ENCODE data around the gene RAB3C.

The RAB3C gene

DNA sequence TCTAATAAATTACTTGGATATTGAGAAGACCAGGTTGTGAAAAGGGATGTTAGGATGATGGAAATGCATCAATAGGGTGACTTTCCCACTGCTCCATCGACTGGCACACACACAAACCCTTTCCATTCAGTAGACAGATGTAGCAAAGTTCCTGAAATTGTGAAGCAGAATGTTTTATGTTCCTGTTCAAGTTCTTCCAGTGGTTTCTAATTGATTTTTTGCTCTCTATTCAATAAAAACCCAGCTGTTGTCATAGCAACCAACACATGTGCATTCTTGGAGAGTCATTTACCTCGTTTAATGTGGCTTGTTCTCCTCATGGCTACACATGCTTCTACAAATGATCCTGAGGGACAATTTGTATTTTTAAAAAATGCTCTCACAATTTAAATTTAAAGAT is 244.6 kb downstream of the RAB3C start:
- DNase-seq (ENCODE audit: low read depth) = no peak

DNA sequence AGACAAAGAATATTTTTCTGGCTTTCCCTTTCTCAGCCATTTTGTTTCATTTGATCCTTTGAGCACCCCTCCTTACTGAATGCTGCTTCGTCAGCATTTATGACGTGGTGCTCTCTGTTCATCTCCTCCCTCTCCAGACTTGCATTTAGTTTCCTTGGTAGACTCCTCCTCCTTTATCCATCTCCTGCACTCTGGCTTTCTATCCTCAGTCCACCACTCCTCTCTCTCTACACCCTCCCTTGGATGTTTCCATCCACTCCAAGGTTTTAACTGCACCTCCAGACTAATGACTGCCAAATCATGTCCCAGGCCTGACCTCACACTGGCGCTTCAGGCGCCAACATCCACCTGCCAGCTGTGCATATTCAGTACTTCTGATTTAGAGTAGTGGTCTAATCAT is 245.4 kb downstream of the RAB3C start:
- no peak for DNase-seq (ENCODE audit: low read depth)

DNA sequence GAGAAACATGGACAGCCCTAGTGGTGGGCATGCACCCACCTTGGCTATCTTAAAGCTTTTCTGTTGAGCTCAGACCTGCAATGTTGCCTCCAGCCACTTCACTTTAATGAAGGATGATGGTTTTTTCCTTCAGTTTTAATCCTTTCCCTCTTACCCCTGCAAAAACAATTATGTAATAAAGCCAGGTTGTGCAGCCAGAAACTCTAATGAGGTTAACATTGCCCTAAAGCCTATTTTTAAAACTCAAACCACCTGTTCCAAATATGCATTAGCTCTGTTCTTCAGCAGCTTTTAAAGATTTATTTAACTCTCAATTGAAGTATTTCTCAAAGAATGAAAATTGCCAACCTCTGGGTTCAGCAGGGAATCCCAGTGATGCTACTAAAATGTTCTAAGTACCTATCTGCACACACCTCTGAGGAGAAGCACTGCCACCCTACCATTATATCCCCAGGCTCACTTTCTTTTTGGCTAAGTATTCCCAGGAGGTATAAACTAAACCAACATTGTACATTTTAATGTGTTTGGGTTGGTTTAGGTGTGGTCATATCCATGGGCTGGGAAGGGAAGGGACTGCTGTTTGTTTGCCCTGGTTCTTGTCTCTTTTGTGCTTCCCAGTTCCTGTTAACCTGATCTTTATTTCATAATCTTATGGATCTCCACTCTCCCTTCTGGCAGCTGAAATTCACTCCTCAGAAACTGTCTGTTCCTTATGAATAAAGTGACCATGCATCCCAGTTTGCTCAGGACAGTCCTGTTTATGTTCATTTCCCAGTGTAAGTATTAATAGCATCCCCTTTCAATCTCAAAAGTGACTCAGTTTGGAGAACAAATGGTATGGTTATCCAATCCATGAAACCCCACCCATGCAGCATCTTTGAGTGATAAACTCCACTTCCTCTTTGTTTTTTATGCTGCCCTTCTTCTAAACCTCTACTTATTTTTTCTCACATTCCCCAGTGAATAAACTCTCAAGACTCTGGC is 251.7 kb downstream of the RAB3C start:
- DNase-seq (ENCODE audit: low read depth) = no peak

DNA sequence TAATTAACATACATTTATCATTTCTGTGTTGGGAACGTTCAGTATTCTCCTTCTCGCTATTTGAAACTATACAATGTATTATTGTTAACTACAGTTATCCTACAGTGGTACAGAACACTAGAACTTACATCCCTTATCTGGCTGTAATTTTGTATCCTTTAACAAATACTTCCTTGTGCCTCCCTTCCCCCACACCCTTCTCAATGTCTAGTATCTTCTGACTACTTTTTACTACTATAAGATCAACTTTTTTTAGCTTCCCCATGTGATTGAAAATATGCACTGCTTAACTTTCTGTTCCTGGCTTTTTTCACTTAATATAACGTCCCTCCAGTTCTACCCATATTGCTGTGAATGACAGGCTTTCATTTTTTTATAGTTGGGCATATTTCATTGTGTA is 253.5 kb downstream of the RAB3C start:
- no peak for DNase-seq (ENCODE audit: low read depth)

DNA sequence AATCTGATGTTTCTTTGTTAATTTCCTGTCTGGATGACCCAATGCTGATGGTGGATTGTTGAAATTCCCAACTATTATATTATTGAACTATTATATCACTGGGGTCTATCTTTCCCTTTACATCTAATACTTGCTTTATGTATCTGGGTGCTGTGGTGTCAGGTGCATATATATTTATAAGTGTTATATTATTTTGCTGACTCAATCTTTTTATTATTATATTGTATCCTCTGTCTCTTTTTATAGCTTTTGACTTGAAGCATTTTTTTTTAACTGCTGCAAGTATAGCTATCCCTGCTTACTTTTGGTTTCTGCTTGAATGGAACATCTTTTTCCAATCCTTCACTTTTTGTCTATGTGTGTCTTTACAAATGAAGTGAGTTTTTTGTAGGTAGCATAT is 255.9 kb downstream of the RAB3C start:
- no peak for DNase-seq (ENCODE audit: low read depth)

DNA sequence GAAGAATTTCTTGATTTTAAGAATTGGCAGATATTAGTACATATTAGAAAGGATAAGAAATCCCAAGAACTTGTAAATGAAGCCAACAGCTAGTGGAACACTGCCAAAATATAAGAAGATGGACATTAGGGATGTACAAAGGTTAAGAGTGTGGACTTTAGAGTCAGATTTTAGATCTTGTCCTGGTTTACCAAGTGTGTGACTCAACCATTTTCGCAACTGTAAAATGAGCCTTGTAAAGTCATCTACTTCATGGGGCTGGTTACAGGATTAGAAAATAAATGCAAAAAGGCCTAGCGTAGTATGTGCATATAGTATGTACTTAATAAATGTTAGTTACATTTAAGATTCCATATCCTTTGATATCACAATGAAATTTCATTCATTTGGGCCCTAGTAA is 260.0 kb downstream of the RAB3C start:
- no peak for DNase-seq (ENCODE audit: low read depth)

DNA sequence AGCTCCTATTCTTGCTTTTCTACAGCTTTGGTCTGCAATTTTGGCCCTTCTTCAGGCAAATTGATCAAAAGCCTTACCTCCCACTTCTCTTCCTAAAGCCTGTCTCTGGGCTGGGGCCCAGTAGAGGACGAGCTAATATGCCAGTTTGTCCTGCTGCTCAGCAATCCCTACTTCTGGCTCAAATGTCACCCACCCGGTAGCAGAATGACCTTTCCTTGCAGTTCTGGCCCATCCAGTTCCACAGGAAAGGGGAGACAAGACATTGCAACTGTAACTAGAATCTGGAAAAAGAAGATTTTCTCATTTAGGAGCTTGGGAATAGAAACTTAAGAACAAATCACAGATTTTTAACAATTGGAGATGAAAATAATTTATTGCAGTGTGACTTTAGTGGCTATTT is 261.5 kb downstream of the RAB3C start:
- no peak for DNase-seq (ENCODE audit: low read depth)

DNA sequence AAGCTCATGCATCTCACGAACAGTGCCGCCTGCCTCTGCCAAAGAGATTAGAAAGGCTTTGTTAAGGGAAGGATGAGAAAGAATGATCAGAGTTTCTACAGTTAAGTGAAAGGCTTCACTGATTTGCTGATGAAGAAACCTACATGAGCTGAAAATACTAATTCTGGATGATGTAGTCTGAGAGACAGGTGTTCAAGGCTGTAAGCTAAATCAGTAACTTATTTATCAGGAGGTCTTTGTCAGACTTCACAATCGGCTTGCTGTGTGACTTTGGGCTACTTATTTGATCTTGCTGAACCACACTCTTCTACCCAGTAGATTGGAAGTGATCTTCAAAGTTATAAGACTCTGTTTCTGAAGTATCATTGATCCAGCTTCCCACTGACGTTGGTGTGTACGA is 264.2 kb downstream of the RAB3C start:
- DNase-seq (ENCODE audit: low read depth) = no peak

DNA sequence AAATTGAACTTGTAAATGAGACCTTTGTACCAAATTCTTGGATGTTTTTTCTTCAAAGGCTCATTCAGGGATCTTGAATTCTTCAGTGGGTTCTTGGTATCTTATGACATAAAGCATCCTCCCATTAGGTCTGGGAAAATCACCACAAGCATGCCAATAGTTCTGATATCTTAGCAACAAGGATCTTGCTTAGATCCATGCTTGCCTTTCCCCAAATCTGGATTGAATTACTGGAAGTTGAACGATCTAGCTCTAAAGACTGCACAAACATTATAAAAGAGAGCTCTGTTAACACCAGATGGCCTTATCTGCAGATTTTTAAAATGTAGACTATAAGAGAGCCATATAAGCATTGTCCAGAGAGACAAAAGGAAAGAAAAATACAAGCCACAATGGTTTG is 266.3 kb downstream of the RAB3C start:
- DNase-seq (ENCODE audit: low read depth) = no peak

DNA sequence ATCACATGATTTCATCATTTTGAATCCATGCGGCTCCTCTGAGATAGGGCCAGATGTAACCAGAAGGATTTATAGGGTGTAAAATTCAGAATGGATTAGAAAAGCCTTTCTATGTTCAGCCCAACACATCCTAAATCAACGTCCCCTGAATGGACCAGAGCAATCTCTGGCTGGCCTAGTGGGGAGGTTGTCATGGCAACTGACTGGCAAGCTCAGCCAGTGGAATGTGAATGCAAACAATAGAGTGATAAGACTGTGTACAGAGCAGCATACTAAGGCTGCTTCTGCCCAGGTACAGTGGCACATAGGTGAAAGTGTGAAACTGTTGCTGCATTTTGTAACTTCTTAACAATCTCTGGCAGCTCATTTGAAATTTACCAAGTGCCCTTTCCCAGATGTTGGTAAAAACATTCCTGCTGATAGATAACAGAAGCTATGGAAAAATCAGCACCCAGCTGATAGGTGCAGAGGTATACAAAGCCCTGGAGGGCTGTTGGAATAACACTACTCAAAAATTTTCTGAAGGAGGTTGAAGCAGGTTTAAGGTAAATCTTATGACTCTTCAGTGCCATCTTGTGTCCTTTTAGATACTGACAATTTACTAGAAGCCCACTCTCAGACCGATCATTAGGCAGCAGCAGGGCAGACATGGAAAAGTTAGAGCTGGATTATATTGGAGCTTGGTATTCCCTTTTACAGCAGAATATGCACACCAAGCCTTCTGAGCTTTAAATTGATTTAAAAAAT is 267.2 kb downstream of the RAB3C start:
- DNase-seq (ENCODE audit: low read depth) = no peak

DNA sequence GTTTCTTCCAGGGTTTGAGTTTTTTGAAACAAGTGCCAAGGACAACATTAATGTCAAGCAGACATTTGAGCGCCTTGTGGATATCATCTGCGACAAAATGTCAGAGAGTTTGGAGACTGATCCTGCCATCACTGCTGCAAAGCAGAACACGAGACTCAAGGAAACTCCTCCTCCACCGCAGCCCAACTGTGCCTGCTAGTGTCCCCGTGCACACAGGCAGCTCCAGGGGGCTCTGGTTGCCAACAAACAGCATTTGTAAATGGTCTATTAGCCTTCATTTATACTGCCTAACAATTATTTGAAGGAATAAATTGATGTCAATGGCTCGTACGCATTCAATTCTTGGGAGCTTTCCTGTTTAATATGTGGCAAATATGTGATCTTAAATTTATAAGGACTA is 268.3 kb downstream of the RAB3C start:
- no peak for DNase-seq (ENCODE audit: low read depth)

DNA sequence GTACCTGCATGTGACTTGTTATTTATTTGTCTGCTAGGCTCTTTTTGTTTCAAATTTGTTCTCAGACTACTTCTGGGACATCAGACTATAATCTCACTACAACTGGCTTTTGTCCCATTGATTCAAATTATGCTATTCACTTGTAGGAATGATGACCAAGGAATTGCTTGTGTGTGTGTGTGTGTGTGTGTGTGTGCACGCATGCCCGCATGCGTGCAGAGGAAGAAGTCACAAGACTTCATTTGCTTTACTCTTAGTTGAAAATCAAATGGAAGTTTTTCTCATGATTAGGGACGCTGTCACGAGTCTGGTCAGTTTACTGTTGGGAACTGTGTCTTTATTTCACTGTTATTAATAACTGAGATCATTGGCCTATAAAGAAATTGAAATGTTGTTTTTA is 268.7 kb downstream of the RAB3C start:
- no peak for DNase-seq (ENCODE audit: low read depth)

DNA sequence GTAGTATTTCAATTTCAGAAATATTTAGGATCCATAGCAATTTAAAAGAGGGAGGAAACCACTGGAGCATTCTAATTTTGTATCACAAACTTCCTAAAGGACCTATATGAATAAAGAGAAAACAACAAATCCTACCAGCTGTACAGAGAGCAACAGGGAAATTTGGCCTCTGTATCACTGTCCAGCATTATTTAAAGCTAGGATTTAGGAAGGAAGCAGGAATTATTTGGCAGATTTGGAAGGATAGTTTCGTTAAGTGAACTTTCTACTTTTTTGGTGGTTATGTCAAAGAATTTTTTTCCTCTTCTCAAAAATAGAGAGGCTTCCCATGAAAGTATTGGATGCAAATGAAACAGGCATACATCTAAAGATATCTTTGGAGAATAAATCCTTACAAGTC is 269.7 kb downstream of the RAB3C start:
- no peak for DNase-seq (ENCODE audit: low read depth)

DNA sequence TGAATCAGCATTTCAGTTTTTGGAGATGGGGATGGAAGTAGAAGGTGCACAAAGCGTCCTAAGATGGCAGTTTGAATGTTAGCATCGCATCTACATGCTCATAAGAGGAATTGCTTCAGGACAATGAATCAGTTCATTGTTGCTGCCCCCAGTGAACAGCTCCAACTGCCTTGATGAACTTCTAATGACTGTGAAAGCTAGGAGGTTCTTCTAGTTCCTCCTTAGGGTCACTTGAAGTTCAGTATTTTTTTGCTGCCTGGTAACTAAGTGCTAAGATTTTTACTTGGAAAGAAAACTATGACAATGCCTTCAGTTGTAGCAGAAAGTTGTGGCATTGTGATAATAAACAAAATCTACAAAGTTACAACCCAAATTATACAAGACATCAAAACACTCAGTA is 271.6 kb downstream of the RAB3C start:
- no peak for DNase-seq (ENCODE audit: low read depth)

DNA sequence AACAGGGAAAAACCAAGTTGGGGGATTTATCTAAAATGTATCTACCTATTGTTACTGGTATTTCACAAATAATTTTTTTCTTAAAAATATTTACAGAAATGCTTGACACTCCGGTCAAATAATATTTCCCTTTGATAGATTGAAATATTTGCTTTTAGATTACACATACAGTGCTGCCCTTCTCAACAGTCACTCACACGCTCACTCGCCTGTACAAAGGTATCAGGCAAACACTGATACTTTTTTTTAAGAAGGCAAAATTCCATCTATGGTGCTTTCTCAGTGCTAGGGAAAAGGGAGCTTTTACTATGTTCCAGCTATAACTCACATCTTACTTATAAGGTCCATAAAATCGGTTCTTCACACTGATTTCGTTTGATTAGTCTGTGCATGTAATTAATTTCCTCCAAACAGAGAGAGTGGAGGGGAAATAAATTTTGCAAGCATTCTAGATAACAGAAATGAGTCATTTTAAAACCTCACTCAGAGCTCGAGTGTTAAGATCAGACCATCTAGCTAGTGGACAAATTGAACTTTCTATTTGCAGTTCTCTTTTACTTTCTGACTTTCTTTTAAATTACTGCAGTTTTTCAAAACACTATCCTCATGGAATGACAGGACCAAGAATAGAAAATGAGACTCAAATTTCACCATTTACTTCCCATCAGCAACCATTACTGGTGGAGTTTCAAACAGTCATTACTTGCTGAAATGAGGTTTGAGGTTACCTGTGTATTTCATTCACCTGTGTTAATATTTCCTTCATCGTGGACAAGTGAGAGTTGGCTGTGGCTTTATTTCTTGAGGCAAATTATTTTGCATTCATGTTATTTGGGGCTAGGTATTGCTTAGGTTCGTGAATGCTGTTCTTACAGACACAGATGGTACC is 273.2 kb downstream of the RAB3C start:
- no peak for DNase-seq (ENCODE audit: low read depth)

DNA sequence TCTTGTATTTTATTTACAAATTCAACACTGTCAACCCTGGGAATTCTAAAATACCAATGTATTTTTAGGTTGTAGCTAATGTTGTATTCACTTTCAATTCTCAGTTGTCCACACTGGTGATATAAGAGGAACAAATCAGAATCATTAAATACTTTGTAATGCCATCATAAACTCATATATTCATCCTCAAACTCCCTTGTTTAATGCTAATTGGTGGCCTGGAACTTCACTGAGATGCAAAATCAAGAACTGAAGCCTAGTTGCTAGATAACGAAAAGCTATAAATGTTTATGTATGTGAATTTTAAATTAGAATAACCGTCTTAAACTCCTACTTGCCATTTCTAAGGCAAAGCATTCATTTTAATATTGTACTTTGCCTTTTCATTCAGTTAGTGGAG is 274.7 kb downstream of the RAB3C start:
- no peak for DNase-seq (ENCODE audit: low read depth)

DNA sequence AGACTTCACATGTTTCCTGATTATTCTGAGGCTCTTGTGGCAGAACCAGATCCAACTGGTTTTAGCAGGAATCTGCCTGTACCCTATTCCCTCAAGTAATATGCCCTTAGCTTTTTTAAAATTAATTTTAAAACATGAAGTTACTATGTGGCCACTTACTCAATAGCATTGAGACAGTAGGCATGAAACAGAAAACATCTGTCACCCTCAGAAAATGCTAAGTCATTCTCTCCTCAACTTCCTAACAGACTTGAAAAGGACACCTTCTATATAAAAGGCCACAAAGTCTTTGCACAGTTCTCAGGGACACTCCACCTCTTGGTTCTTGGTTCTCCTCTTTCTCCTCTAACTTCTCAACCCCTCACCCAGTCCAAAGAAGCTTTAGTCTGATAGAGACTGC is 277.8 kb downstream of the RAB3C start:
- DNase-seq (ENCODE audit: low read depth) = no peak

DNA sequence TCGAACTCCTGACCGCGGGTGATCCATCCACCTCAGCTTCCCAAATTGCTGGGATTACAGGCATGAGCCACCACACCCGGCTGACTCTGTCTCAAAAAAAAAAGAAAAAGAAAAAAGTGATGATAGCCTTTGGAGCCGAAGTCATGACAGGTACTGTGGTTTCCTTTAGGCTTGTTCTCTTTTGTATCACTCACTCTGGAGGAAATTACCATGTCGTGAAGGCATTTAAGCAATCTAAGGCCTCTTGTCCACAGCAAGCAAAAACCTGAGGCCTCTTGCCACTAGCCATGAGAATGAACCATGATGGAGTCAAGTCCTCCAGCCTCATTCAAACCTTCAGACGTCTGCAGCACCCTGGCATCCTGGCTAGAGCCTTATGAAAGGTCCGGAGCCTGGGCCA is 286.1 kb downstream of the RAB3C start:
- DNase-seq (ENCODE audit: low read depth) = no peak

DNA sequence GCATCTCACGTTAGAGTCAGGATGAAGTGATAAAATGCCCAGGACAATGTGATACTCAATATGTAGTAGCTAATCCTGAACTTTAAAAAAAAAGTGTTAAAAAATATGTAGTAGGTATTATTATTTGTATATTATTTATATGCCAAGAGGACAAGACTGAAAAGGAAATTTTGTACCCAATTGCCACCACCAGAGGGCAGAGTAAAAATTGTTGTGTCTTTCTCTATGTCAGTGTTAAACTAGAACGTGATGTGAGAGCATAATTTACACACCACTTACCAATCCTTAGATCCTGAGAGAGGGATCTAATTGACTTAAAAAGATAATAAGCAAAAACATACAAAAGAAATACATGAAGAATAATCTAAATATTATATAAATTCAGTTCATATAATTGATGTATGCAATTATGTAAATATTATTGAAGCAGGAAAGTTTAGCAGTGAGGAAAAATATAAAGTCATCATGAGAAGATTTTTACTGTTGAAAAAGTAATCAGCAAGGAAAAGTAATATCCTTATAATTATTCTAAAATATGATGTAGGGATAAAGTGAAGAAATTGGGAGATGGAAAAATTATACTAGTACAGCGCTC is 288.9 kb downstream of the RAB3C start:
- DNase-seq (ENCODE audit: low read depth) = no peak

DNA sequence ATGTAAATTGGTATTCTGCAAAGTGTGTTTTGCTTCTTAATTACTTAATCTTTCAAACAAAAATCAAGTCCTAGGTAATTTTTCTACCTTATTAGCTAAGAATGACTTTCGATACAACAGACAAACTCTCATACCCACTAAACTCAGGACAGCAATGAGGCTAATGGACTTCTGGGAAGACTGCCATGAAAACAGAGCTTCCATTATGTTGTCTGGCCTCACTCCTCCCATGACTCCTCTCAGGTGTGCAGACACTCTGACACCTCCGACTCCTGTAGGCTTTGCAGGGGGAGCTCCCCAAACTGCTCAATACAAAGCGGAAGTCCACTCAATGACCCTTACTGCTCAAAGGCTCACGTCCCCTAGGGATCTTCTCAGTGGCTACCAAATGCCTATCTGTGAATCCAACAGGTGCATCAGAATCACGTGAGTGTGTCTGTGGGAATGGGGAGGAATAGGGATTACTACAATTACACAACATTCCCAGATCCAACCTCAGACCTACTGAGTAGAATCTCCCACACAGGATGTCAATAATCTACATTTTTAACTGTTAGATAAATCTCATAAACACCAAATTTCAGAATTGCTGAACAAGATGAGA is 289.9 kb downstream of the RAB3C start:
- DNase-seq (ENCODE audit: low read depth) = no peak

DNA sequence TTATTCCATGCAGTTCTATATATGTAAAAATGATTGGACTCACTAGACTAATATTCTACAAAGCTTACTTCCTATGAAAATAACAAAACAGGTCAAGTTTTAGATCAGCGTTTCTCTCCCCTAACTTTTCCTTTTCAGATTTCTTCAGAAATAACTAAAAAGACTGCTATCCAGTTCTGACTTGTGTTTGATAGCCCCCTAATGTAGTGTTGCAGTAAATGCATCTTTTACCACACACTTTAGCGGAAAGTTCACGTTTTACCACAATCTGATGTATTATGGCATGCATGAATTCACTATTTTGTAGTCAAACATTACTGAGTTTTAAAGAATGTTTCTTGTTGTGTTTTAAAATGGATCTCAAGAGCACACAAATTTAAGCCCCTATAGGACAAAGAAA is 292.7 kb downstream of the RAB3C start:
- DNase-seq (ENCODE audit: low read depth) = no peak

DNA sequence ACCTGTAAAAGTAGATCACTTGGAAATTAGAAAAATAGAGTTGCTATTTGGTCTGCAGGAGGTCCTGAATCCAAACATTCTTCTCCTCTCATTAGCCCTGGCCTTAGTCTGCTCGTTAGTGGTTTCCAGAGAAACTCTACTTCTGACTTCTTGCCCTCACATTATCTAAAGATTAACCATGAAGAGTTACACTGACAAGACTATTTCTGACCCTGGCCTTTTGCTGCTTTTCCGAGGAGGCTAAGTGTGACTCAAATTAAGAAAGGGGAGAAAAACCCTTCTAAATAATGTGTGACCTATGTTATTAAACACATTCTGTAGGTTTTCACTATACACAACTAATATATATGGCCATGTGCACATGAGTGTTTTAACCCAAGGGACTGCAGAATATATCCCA is 302.4 kb downstream of the RAB3C start:
- DNase-seq (ENCODE audit: low read depth) = no peak
